HG02852 (cell line): ENCODE data around the gene ARHGAP26.

Experiments used
- ATAC-seq: cut with Tn5 transposase; IDR thresholded peaks from one replicate; pipeline ENCODE4 v1.9.1; 2021; ENCODE audit warnings: mild to moderate bottlenecking, moderate library complexity; ENCODE audit not compliant: unreplicated experiment

The ARHGAP26 gene

GRCh38 chr5:142896325-142897007, 126.3 kb downstream of the ARHGAP26 start:
- no peak for ATAC-seq

GRCh38 chr5:142897328-142897727, 127.2 kb downstream of the ARHGAP26 start:
- no peak for ATAC-seq

- no peak for ATAC-seq
These were observed 130.8 kb downstream of the ARHGAP26 start for GRCh38 chr5:142900927-142901326.

GRCh38 chr5:142901476-142902185, 131.5 kb downstream of the ARHGAP26 start:
- no peak for ATAC-seq

GRCh38 chr5:142902186-142902965, 132.2 kb downstream of the ARHGAP26 start:
- ATAC-seq, result no peak

GRCh38 chr5:142904416-142904815, 134.2 kb downstream of the ARHGAP26 start:
- ATAC-seq, result no peak

GRCh38 chr5:142905348-142905747, 135.2 kb downstream of the ARHGAP26 start:
- ATAC-seq, result no peak

GRCh38 chr5:142906863-142907671, 136.9 kb downstream of the ARHGAP26 start:
- no peak for ATAC-seq

- no peak for ATAC-seq
These were observed 138.5 kb downstream of the ARHGAP26 start for GRCh38 chr5:142908659-142909058.

GRCh38 chr5:142910128-142910527, 140.0 kb downstream of the ARHGAP26 start:
- no peak for ATAC-seq

- ATAC-seq, result no peak
These were observed 141.0 kb downstream of the ARHGAP26 start for GRCh38 chr5:142911170-142911569.

GRCh38 chr5:142911775-142912174, 141.6 kb downstream of the ARHGAP26 start:
- no peak for ATAC-seq

- no peak for ATAC-seq
These were observed 143.7 kb downstream of the ARHGAP26 start for GRCh38 chr5:142913728-142914338.

GRCh38 chr5:142915038-142915437, 144.9 kb downstream of the ARHGAP26 start:
- ATAC-seq, result no peak

GRCh38 chr5:142915813-142916424, 145.7 kb downstream of the ARHGAP26 start:
- ATAC-seq, result peak; percentile 78

- no peak for ATAC-seq
These were observed 148.9 kb downstream of the ARHGAP26 start for GRCh38 chr5:142918959-142919635.

GRCh38 chr5:142920849-142921612, 150.9 kb downstream of the ARHGAP26 start:
- no peak for ATAC-seq

GRCh38 chr5:142922223-142922952, 152.2 kb downstream of the ARHGAP26 start:
- peak; percentile 54 for ATAC-seq
